Peyer's patch (tissue), 4 donors: ENCODE measurements around the gene ABHD17B. TPM values are rescaled to one million over a fixed set of nuclear protein-coding genes. Genes with fewer than 3 reads are reported as not detected.
"Not testable (repeated sequence)": the region's sequence is repeated elsewhere in the genome, so short reads cannot be mapped to it uniquely, and the experiment has no call there.

ENCODE experiments used
- DNase-seq, 3 donors: peaks; one replicate each; pipeline ENCODE4 v3.0.0-alpha.2; 2017 to 2019
- H3K27ac ChIP-seq, 4 donors: fragments of 200-600 bp; sonication (generic); one replicate each; pipeline ENCODE4 v1.5.1; 2016 to 2019
- H3K27me3 ChIP-seq, 2 donors: fragments of 200-600 bp; sonication (generic); one replicate each; pipeline ENCODE4 v1.5.1; 2019
- H3K36me3 ChIP-seq, 3 donors: fragments of 200-600 bp; sonication (generic); one replicate each; pipeline ENCODE4 v1.5.1; 2016 to 2019
- H3K4me1 ChIP-seq, 4 donors: fragments of 200-600 bp; sonication (generic); one replicate each; pipeline ENCODE4 v1.5.1; 2016 to 2019
- H3K4me3 ChIP-seq, 4 donors: fragments of 200-600 bp; sonication (generic); 1 replicate in 3 of 4; 2 replicates in 1 of 4; pipeline ENCODE4 v1.5.1; 2016 to 2019; ENCODE audit warnings: mild to moderate bottlenecking in 1 of 4
- H3K9me3 ChIP-seq, 4 donors: fragments of 200-600 bp; sonication (generic); one replicate each; pipeline ENCODE4 v1.5.1; 2016 to 2019; ENCODE audit warnings: mild to moderate bottlenecking in 1 of 4
- POLR2A ChIP-seq, 2 donors: fragments of 450-650 bp; IDR thresholded peaks; one replicate each; pipeline ENCODE4 v1.5.1; 2017; ENCODE audit warnings: antibody characterized with exemption in 2 of 2, mild to moderate bottlenecking in 2 of 2, moderate library complexity in 2 of 2
- total RNA-seq, 4 donors: library from RNA; depleted of rRNA; stranded (reverse); fragments of >200 nt; gene quantifications; one replicate each; pipeline ENCODE4 v1.1.0, GENCODE V29; 2016
- TF ChIP-seq, protein P1 (sequence below), 6 experiments: fragments of 450-650 bp in 4 of 6; fragments of 200-600 bp in 2 of 6; sonication (generic) in 1 of 6; IDR thresholded peaks; one replicate each; pipeline ENCODE4 v1.5.1; 2017 to 2019; ENCODE audit warnings: antibody characterized with exemption in 6 of 6, mild to moderate bottlenecking in 3 of 6, moderate library complexity in 1 of 6

The ABHD17B gene
- total RNA-seq, 4 donors from 2014 or later, result 23.9 to 39.1 (median 34.0) TPM

DNA sequence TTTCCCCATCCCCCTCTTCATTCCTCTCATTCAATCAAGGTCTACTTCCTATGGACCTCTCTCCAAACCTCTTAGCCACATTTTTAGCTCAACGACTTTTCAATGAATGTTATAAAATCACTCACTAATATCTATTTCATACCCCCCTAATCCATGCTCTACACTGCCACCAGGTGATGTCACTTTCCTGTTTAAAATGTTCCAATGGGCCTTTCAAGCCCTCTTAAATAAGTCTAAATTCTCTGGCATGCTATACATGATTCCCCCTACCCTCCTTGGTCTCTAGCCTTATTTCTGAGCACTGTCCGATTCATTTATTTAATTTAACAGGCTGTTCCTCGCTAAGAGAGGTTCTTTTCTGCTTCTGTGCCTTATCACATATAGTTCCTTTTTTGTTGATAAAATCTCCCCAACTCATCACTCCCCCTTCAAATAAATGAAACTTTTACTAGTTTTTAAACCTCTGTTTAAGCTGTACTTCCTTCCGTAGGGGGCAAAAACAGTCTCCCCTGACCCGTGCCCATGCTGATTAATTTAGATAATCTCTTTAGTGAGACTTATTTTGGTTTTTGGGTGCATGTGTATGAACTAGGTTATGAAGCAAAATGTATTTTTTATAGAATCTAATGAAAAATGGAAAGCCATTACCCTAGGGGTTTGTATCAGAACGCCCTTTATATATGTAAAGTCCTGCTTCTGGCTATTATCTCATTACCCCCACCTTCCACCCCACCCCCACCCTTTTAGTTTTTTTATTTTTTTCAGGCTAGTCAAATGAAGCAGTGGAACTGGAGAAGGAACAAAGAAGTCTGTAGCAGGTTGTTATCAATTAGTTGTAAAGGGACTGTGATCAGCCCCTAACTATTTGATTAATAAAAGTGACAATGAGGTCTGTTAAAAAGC is 9.0 kb downstream of the ABHD17B start:
- Histone ChIP-seq H3K4me3 (no peak overlapping the region), H3K36me3 (peaks cover 0 to 6% (median 0%) of the 10 kb centered on the region in 3 donors), H3K27me3 (no peaks in the 10 kb centered on the region), H3K4me1 (peaks cover 0 to 4% (median under 1%) of the 10 kb centered on the region in 4 donors), H3K9me3 (no peaks in the 10 kb centered on the region), H3K27ac (no peak overlapping the region)
- no peak for DNase-seq
- no peak for TF ChIP-seq POLR2A (IDR thresholded peaks at IDR 0.05)
- TF ChIP-seq, protein P1, sequence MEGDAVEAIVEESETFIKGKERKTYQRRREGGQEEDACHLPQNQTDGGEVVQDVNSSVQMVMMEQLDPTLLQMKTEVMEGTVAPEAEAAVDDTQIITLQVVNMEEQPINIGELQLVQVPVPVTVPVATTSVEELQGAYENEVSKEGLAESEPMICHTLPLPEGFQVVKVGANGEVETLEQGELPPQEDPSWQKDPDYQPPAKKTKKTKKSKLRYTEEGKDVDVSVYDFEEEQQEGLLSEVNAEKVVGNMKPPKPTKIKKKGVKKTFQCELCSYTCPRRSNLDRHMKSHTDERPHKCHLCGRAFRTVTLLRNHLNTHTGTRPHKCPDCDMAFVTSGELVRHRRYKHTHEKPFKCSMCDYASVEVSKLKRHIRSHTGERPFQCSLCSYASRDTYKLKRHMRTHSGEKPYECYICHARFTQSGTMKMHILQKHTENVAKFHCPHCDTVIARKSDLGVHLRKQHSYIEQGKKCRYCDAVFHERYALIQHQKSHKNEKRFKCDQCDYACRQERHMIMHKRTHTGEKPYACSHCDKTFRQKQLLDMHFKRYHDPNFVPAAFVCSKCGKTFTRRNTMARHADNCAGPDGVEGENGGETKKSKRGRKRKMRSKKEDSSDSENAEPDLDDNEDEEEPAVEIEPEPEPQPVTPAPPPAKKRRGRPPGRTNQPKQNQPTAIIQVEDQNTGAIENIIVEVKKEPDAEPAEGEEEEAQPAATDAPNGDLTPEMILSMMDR (IDR thresholded peaks at IDR 0.05), result no peak

DNA sequence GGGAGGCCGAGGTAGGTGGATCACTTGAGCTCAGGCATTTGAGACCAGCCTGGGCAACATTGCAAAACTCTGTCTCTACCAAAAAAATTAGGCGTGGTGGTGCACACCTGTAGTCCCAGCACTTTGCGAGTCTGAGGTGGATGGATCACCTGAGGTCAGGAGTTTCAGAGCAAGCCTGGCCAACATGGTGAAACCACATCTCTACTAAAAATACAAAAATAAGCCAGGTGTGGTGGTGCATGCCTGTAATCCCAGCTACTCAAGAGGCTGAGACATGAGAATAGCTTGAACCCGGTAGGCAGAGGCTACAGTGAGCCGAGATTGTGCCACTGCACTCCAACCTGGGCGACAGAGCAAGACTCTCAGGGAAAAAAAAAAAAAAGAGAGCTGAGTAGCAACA is 12.2 kb downstream of the ABHD17B start:
- DNase-seq, H3K9me3 ChIP-seq, H3K27ac ChIP-seq, H3K4me3 ChIP-seq, H3K36me3 ChIP-seq, H3K27me3 ChIP-seq: not testable (repeated sequence)
- peaks cover 0 to 19% (median 2%) of the 10 kb centered on the region in 4 donors for H3K4me1 ChIP-seq

DNA sequence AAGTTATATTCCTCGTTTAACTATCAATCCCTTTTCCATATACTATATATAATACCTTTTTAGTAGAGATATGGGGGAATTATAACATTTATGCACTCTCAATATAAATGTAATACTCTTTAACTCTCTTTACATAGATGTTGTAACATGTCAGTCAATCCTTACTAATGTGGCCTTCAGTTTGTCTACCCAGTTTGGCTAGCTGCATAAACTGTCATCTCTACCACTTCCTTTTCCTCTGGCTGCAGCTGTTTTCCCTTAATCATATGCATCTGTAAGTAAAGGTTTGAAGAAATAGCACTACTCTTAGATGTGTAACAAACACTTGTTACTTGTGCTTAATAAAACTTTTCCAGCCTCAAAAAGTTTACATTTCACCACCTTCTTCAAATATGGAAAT is 13.4 kb downstream of the ABHD17B start:
- Histone ChIP-seq H3K27me3 (no peaks in the 10 kb centered on the region), H3K9me3 (no peaks in the 10 kb centered on the region), H3K27ac (peak overlapping the region in 2 of 4 donors; percentile 8 to 62), H3K4me3 (no peak overlapping the region), H3K4me1 (peaks cover 0 to 19% (median 2%) of the 10 kb centered on the region in 4 donors), H3K36me3 (no peaks in the 10 kb centered on the region)
- DNase-seq, result no peak
- no peak for TF ChIP-seq POLR2A (IDR thresholded peaks at IDR 0.05)
- TF ChIP-seq, protein P1 (IDR thresholded peaks at IDR 0.05), result no peak

DNA sequence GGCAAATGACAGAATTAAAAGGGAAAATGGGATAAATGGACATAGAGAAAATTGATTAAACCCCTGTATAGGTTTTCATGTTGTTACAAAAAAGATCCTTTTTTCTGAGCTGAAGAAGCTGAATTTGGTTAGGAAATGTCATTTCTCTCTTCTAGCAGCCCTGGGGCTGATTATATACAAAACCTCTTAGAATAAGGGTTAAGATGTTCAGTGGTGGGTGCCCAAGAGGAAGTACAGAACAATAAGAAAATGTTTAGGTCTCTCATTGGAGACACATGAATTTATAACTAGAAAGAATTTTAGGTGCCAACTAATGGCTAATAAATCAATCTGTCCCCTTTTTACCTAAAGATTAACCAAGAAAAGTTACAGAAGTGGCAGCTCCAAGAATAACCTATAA is 14.2 kb downstream of the ABHD17B start:
- no peaks in the 10 kb centered on the region for H3K36me3 ChIP-seq
- DNase-seq, result no peak
- TF ChIP-seq, protein P1 (IDR thresholded peaks at IDR 0.05), result no peak
- TF ChIP-seq POLR2A (IDR thresholded peaks at IDR 0.05), result no peak
- H3K27me3 ChIP-seq, result no peaks in the 10 kb centered on the region
- H3K4me3 ChIP-seq, result no peak overlapping the region
- H3K9me3 ChIP-seq, result no peaks in the 10 kb centered on the region
- H3K4me1 ChIP-seq, result peaks cover 0 to 22% (median 2%) of the 10 kb centered on the region in 4 donors
- H3K27ac ChIP-seq, result peak overlapping the region in 1 of 4 donors; percentile 62

DNA sequence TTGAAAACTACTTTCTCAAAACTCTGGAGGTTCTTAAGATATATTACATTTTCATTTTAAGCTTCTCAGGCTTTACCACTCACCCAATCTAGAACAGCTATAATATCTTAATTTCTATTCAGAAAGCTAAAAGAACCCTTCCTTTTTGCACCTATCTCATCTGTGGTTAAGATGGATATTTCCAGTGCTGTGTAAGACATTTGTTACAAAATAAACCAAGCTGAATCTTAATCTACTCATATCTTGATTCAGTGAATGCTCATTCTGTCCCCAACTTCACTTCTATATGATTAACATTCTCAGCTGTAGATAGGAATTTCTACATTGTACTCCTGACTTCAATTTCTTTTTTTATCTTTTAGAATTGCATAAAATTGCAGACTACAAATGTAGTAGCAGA is 15.0 kb downstream of the ABHD17B start:
- H3K9me3 ChIP-seq, result no peaks in the 10 kb centered on the region
- no peak overlapping the region for H3K4me3 ChIP-seq
- peaks cover 0 to 22% (median 2%) of the 10 kb centered on the region in 4 donors for H3K4me1 ChIP-seq
- no peaks in the 10 kb centered on the region for H3K36me3 ChIP-seq
- no peaks in the 10 kb centered on the region for H3K27me3 ChIP-seq
- no peak overlapping the region for H3K27ac ChIP-seq
- no peak for DNase-seq
- TF ChIP-seq POLR2A (IDR thresholded peaks at IDR 0.05), result no peak
- TF ChIP-seq, protein P1 (IDR thresholded peaks at IDR 0.05), result no peak

DNA sequence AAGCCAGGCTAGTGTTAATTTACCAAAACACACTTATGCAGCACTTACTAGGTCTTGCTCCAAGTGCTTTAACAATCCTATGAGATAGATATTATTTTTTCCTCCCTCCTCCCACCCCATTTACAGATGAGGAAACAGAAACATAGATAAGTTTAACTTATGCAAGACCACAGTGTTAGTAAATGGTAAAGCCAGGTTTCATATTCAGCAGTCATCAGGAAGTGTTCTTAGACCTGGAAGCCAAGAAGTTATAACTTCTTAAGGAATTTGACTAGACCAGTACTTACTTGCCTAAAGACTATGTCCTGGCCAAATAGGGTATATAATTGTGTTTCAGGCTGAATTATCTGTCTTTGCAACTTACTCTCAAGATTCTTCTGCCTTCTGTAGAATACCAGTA is 15.9 kb downstream of the ABHD17B start:
- Histone ChIP-seq H3K9me3 (no peaks in the 10 kb centered on the region), H3K36me3 (no peaks in the 10 kb centered on the region), H3K4me1 (peaks cover 0 to 22% (median 2%) of the 10 kb centered on the region in 4 donors), H3K27ac (peak overlapping the region in 1 of 4 donors; percentile 39), H3K4me3 (no peak overlapping the region), H3K27me3 (no peaks in the 10 kb centered on the region)
- DNase-seq, result no peak
- TF ChIP-seq, protein P1 (IDR thresholded peaks at IDR 0.05), result no peak
- no peak for TF ChIP-seq POLR2A (IDR thresholded peaks at IDR 0.05)
